ENCODE measurements around the gene SLCO3A1. TPM values are rescaled to one million over a fixed set of nuclear protein-coding genes. Genes with fewer than 3 reads are reported as not detected.

SLCO3A1 gene
- total RNA-seq, 4 donors from 2014 or later: 23.1 to 62.8 (median 35.1) TPM

DNA sequence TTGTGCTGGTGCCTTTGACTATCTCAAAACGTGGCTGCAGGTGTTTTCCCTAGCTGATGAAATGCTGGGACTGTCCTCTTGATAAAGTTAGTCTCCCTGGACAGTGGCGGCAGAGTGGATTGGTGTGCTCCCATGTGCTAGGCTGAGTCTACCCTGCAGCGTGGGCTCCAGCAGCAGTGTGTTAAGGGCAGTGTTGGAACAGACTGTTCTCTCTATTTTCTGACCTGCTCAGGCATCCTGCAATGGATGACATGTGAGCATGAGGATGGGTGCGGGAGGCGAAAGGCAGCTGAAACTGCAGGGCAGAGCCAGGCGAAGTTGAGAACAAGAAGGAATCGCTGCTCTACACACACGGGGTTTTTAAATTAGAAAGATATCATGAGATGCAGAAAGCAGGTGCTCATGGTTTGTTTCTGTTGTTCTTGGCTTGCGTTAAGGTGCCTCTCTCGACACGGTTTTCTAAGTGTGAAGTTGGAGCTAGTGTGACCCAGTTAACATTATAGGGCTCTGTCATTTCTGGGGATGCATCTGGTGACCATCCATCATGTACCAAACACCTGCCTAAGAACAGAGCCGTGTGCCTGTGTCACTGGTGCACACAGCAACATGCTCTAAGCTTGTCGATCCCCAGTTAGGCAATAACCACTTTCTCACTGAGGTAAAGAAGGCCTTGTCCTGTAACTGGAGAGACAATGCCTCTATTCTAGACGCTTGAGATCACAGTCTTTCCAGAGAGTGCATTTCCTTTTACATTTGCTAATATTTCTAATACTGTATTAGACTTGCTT lies 44.3 kb downstream of the SLCO3A1 start:
- no peak for TF ChIP-seq POLR2A (IDR thresholded peaks at IDR 0.05)
- TF ChIP-seq, protein P1, sequence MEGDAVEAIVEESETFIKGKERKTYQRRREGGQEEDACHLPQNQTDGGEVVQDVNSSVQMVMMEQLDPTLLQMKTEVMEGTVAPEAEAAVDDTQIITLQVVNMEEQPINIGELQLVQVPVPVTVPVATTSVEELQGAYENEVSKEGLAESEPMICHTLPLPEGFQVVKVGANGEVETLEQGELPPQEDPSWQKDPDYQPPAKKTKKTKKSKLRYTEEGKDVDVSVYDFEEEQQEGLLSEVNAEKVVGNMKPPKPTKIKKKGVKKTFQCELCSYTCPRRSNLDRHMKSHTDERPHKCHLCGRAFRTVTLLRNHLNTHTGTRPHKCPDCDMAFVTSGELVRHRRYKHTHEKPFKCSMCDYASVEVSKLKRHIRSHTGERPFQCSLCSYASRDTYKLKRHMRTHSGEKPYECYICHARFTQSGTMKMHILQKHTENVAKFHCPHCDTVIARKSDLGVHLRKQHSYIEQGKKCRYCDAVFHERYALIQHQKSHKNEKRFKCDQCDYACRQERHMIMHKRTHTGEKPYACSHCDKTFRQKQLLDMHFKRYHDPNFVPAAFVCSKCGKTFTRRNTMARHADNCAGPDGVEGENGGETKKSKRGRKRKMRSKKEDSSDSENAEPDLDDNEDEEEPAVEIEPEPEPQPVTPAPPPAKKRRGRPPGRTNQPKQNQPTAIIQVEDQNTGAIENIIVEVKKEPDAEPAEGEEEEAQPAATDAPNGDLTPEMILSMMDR (IDR thresholded peaks at IDR 0.05): no peak
- DNase-seq (ENCODE audit: low spot score in 2 of 2): no peak
- intact Hi-C loops (cut with DNase I; ENCODE audit: low total_unique reads): no loop called here
- WGBS, 2 donors: 79 to 85% methylated on average over 14 of the region's 14 CpGs
- no peak overlapping the region for H3K4me3 ChIP-seq (ENCODE audit: low read depth, poor library complexity, severe bottlenecking)

DNA sequence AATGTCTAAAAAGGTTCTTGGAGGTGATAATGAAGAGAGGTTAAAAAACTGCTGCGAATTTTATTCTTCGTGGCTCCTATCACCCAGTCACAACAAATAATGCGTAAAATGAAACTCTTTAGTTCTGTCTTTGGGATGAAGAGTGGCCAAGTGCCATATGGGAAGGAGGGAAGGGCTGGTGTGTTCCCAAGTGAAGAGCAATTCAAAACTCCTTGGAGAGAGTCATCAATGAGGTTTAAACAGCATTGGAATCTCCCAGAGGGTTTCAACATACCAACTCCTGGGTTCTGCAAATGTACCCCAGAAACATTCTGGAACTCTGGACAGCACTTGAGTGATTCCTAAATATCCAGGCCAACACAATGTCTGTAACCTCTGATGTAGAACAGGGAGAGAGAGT lies 45.3 kb downstream of the SLCO3A1 start:
- no peak overlapping the region for H3K4me3 ChIP-seq (ENCODE audit: low read depth, poor library complexity, severe bottlenecking)
- no peak for TF ChIP-seq POLR2A (IDR thresholded peaks at IDR 0.05)
- TF ChIP-seq, protein P1 (IDR thresholded peaks at IDR 0.05): no peak
- intact Hi-C loops (cut with DNase I; ENCODE audit: low total_unique reads): no loop called here
- DNase-seq (ENCODE audit: low spot score in 2 of 2): peak in 1 of 2 donors; percentile 12
- 95 to 99% methylated on average over 3 of the region's 3 CpGs for WGBS, 2 donors

DNA sequence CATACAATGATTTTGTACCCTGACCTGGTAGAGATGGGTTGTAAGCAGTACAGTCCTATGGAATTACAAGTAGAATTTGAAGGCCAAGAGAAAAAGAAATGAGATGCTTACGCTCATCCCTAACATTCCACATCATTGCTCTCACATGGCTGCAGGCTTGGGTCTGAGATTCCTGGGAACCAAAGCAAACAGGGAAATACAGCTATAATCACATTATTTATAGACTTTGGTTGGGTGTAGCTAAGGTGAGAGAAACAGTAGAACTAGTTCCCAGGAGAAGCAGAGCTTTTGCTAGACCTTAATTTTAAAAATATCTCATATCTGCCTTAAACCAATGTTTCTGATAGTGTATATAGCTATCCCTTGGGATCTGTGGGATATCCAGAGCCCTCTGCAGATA lies 51.4 kb downstream of the SLCO3A1 start:
- TF ChIP-seq, protein P1 (IDR thresholded peaks at IDR 0.05): no peak
- no peak for TF ChIP-seq POLR2A (IDR thresholded peaks at IDR 0.05)
- no peak overlapping the region for H3K4me3 ChIP-seq (ENCODE audit: low read depth, poor library complexity, severe bottlenecking)
- intact Hi-C loops (cut with DNase I; ENCODE audit: low total_unique reads): no loop called here
- DNase-seq (ENCODE audit: low spot score in 2 of 2): no peak
- 86 to 92% methylated on average over 1 of the region's 1 CpG for whole genome bisulfite sequencing, 2 donors

DNA sequence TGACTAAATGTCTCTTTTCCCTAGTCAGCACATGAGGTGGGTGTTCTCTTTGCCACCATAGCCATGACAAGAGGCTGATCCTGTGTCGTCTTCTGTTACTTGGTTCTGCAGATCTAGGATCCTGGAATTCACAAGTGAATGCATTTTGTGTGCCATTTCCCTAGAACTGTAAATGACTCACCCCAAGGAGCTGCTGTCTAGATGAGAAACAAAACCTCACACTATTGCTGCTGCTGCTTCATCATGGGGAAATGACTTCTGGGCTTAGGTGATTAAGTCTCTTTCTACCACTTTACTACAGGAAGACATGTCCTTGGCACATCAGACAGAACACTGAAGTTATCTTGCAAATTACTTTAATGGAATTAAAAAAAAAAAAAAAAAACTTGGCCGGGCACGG lies 54.9 kb downstream of the SLCO3A1 start:
- intact Hi-C loops (cut with DNase I; ENCODE audit: low total_unique reads): no loop called here
- no peak overlapping the region for H3K4me3 ChIP-seq (ENCODE audit: low read depth, poor library complexity, severe bottlenecking)
- no peak for DNase-seq (ENCODE audit: low spot score in 2 of 2)
- WGBS, 2 donors: 66 to 82% methylated on average over 3 of the region's 3 CpGs
- no peak for TF ChIP-seq POLR2A (IDR thresholded peaks at IDR 0.05)
- TF ChIP-seq, protein P1 (IDR thresholded peaks at IDR 0.05): no peak

DNA sequence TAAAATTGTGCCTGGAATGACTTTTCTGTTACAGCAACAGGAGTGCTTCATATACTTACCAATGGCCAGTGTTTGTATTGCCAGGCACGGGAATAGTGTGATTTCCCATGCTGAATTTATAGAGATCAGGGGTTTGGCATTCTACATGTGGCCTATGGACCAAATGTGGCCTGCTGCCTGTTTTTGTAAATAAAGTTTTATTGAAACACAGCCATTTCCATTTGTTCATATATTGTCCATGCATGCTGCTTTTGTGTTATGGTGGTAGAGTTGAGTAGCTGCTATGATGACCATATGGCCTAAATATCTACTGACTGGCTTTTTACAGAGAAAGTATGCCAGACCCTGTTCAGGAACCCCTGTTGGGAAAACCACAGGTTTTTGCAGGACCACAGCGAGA lies 55.6 kb downstream of the SLCO3A1 start:
- 94 to 96% methylated on average over 2 of the region's 2 CpGs for WGBS, 2 donors
- no peak overlapping the region for H3K4me3 ChIP-seq (ENCODE audit: low read depth, poor library complexity, severe bottlenecking)
- no peak for DNase-seq (ENCODE audit: low spot score in 2 of 2)
- intact Hi-C loops (cut with DNase I; ENCODE audit: low total_unique reads): no loop called here
- no peak for TF ChIP-seq POLR2A (IDR thresholded peaks at IDR 0.05)
- TF ChIP-seq, protein P1 (IDR thresholded peaks at IDR 0.05): no peak

DNA sequence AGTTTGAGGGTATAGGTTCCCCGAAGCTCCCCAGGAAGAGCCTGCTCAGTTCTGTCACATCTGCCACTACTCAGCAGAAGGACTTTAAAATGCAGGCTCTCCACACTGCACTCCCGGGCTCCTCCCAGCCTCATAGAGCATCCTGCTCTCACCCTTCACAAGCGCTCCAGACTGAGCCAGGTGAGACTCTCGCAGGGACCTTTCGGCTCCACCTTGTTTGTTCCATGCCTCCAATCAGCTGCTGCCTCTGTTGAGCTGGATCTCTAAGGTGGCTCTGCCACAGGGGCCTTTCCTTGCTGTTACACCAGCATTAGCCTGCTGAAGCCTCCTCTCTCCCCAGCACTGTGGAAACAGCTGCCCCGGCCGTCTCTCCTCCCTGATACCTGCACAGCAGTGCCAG lies 56.1 kb downstream of the SLCO3A1 start:
- H3K4me3 ChIP-seq (ENCODE audit: low read depth, poor library complexity, severe bottlenecking): no peak overlapping the region
- DNase-seq (ENCODE audit: low spot score in 2 of 2): peak in 1 of 2 donors; percentile 72
- intact Hi-C loops (cut with DNase I; ENCODE audit: low total_unique reads): no loop called here
- TF ChIP-seq, protein P1 (IDR thresholded peaks at IDR 0.05): no peak
- TF ChIP-seq POLR2A (IDR thresholded peaks at IDR 0.05): no peak
- 83 to 88% methylated on average over 7 of the region's 7 CpGs for WGBS, 2 donors
